ENCODE data around the gene WNT10A.

The WNT10A gene

GRCh38 chr2:218853766-218854165, 26.9 kb upstream of the WNT10A start:
- TF ChIP-seq ZFX (IDR thresholded peaks at IDR 0.05; ENCODE audit: borderline replicate concordance) (no peak), CTCF (IDR thresholded peaks at IDR 0.05) (no peak)

GRCh38 chr2:218854860-218855259, 25.8 kb upstream of the WNT10A start:
- H3K27ac ChIP-seq = no peak overlapping the region
- no peak for TF ChIP-seq CTCF (IDR thresholded peaks at IDR 0.05)
- no peak for TF ChIP-seq ZFX (IDR thresholded peaks at IDR 0.05; ENCODE audit: borderline replicate concordance)

More at GRCh38 chr2:218853766-218854165, 26.9 kb upstream of the WNT10A start:
- no peak overlapping the region for H3K27ac ChIP-seq

GRCh38 chr2:218855305-218856166, 25.1 kb upstream of the WNT10A start:
- TF ChIP-seq ZFX (IDR thresholded peaks at IDR 0.05; ENCODE audit: borderline replicate concordance) = no peak
- TF ChIP-seq CTCF (IDR thresholded peaks at IDR 0.05) = no peak
- no peak overlapping the region for H3K27ac ChIP-seq

GRCh38 chr2:218856167-218856895, 24.3 kb upstream of the WNT10A start:
- H3K27ac ChIP-seq = no peak overlapping the region

GRCh38 chr2:218856896-218857243, 23.8 kb upstream of the WNT10A start:
- TF ChIP-seq ZFX (IDR thresholded peaks at IDR 0.05; ENCODE audit: borderline replicate concordance) (no peak), CTCF (IDR thresholded peaks at IDR 0.05) (no peak)
- no peak overlapping the region for H3K27ac ChIP-seq

More at GRCh38 chr2:218856167-218856895, 24.3 kb upstream of the WNT10A start:
- no peak for TF ChIP-seq CTCF (IDR thresholded peaks at IDR 0.05)
- TF ChIP-seq ZFX (IDR thresholded peaks at IDR 0.05; ENCODE audit: borderline replicate concordance) = no peak

GRCh38 chr2:218857371-218858137, 23.1 kb upstream of the WNT10A start:
- TF ChIP-seq CTCF (IDR thresholded peaks at IDR 0.05) (no peak), ZFX (IDR thresholded peaks at IDR 0.05; ENCODE audit: borderline replicate concordance) (no peak)
- no peak overlapping the region for H3K27ac ChIP-seq

Data from 22Rv1 (cell line).